Smooth muscle cell (in vitro differentiated cells): ENCODE data around the gene TUBA8. TPM values are rescaled to one million over a fixed set of nuclear protein-coding genes. Genes with fewer than 3 reads are reported as not detected.
A peak's percentile ranks its signal among the peaks of the same experiment; 100 is the strongest.
"Not testable (repeated sequence)": the region's sequence is repeated elsewhere in the genome, so short reads cannot be mapped to it uniquely, and the experiment has no call there.

Experiments used
- DNase-seq: peaks from one replicate; lab custom pipeline; 2025; ENCODE audit not compliant: unreplicated experiment; lab: John Stamatoyannopoulos, UW
- H2AFZ ChIP-seq: fragments of 200-600 bp; sonication (generic); 2 replicates; pipeline ENCODE4 v1.6.0; 2016; ENCODE audit warnings: antibody characterized with exemption, low read depth, mild to moderate bottlenecking
- H3F3A ChIP-seq: fragments of 200-600 bp; sonication (generic); 2 replicates; pipeline ENCODE4 v1.6.0; 2017; ENCODE audit warnings: antibody characterized with exemption, low read depth
- H3K27ac ChIP-seq: fragments of 200-600 bp; sonication (generic); 2 replicates; pipeline ENCODE4 v1.5.1; 2016; ENCODE audit warnings: low read depth, mild to moderate bottlenecking
- H3K27me3 ChIP-seq: fragments of 200-600 bp; sonication (generic); 2 replicates; pipeline ENCODE4 v1.6.1; 2016; ENCODE audit warnings: low read depth, mild to moderate bottlenecking
- H3K36me3 ChIP-seq: fragments of 200-600 bp; sonication (generic); 2 replicates; pipeline ENCODE4 v1.5.1; 2016; ENCODE audit warnings: low read depth
- H3K4me1 ChIP-seq: fragments of 200-600 bp; sonication (generic); 2 replicates; pipeline ENCODE4 v1.5.1; 2016; ENCODE audit warnings: low read depth
- H3K4me2 ChIP-seq: fragments of 200-600 bp; sonication (generic); 2 replicates; pipeline ENCODE4 v1.6.0; 2016; ENCODE audit warnings: mild to moderate bottlenecking
- H3K4me3 ChIP-seq: fragments of 200-600 bp; sonication (generic); 2 replicates; pipeline ENCODE4 v1.5.1; 2016; ENCODE audit warnings: mild to moderate bottlenecking
- H3K79me2 ChIP-seq: fragments of 200-600 bp; sonication (generic); 2 replicates; pipeline ENCODE4 v1.6.0; 2016; ENCODE audit warnings: low read depth, mild to moderate bottlenecking
- H3K9ac ChIP-seq: fragments of 200-600 bp; sonication (generic); 2 replicates; pipeline ENCODE4 v1.6.0; 2016; ENCODE audit warnings: low read depth
- H3K9me3 ChIP-seq: fragments of 200-600 bp; sonication (generic); replicated peaks from 2 replicates; pipeline ENCODE4 v1.5.1; 2016; ENCODE audit warnings: low read depth
- H4K20me1 ChIP-seq: fragments of 200-600 bp; sonication (generic); 2 replicates; pipeline ENCODE4 v1.6.0; 2016; ENCODE audit warnings: low read depth
- WGBS: methylation state at CpG from one replicate; pipeline ENCODE4 v1.1.7; 2016; ENCODE audit warnings: low lambda C conversion rate; 5-methylcytosine and 5-hydroxymethylcytosine counted together
- polyA plus RNA-seq: library from polyadenylated mRNA; unstranded; fragments of >200 nt; fragmentation: Nextera tagmentation; extraction: Ambion mirVana; gene quantifications from 2 replicates; pipeline ENCODE4 v1.2.1, GENCODE V29; 2016
- small RNA-seq: library from RNA; depleted of rRNA; stranded (forward); fragments of <200 nt; gene quantifications from one replicate; pipeline ENCODE3, GENCODE V24; 2014
- total RNA-seq: library from RNA; depleted of rRNA; stranded (reverse); fragments of >200 nt; gene quantifications from 2 replicates; pipeline ENCODE4 v1.2.3, GENCODE V29; 2014

Gene TUBA8
- total and polyA plus RNA-seq, 2 experiments from 2014 or later, result 0.40 to 0.55 TPM

- H3K36me3 ChIP-seq, H2AFZ ChIP-seq, H3K4me1 ChIP-seq, H3K9me3 ChIP-seq, H3K79me2 ChIP-seq, H3K4me3 ChIP-seq, DNase-seq, H3K27me3 ChIP-seq, H3K9ac ChIP-seq, H3K27ac ChIP-seq, H3F3A ChIP-seq, H4K20me1 ChIP-seq: not testable (repeated sequence)
- H3K4me2 ChIP-seq, result peak overlapping the region; percentile 36
- 52% methylated on average over 3 of the region's 3 CpGs for WGBS
Measured at GRCh38 chr22:18172203-18172602, 61.6 kb downstream of the TUBA8 start.

GRCh38 chr22:18172776-18173175, 62.2 kb downstream of the TUBA8 start:
- H3K27me3 ChIP-seq, DNase-seq, H4K20me1 ChIP-seq, H3K4me2 ChIP-seq, H3K4me1 ChIP-seq, H3K4me3 ChIP-seq, H3K79me2 ChIP-seq, H3K9me3 ChIP-seq, H3K9ac ChIP-seq, H3K36me3 ChIP-seq, H3F3A ChIP-seq, H2AFZ ChIP-seq: not testable (repeated sequence)
- peak overlapping the region; percentile 38 for H3K27ac ChIP-seq
- 65% methylated on average over 8 of the region's 8 CpGs for WGBS

DNA sequence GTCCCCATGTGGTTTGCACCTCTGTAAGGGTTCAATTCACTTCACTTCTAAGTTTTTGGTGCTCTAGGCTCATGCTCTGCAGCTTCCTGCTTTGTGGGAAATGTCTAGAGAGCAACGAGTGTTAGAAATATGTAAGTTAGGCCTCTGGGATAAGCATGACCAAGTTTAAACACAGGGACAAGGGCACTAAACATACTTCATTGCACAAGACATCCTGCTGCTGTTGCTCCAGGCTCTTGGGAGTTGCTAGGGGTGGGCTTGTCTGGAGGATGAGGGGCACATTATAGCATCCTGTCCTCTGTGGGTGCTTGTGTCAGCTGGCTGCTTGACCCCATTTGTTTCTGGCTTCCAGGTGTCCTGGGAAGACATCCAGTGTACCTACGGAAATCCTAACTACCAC, 62.8 kb downstream of the TUBA8 start:
- not testable (repeated sequence) for H3F3A ChIP-seq, H3K36me3 ChIP-seq, H4K20me1 ChIP-seq, H3K4me1 ChIP-seq, H2AFZ ChIP-seq, H3K4me3 ChIP-seq, DNase-seq, H3K4me2 ChIP-seq, H3K27ac ChIP-seq, H3K9me3 ChIP-seq, H3K9ac ChIP-seq, H3K27me3 ChIP-seq, H3K79me2 ChIP-seq
- WGBS, result 78% methylated on average over 2 of the region's 2 CpGs

Small RNAs within 50 kb of the gene (small RNA-seq; reads per million reads assigned to genes)
- gene AC016027.5, result 0.21 reads per million

Other genes with a start within 250 kb of the TUBA8 start
- 15.4 and 28.6 TPM in 2 replicates for gene MICAL3, start 86.2 kb upstream of the TUBA8 start, total RNA-seq
- 3.1 and 9.5 TPM in 2 replicates for gene MICAL3, start 86.2 kb upstream of the TUBA8 start, polyA plus RNA-seq
- 15.3 and 15.6 TPM in 2 replicates for gene PEX26, start 32.8 kb upstream of the TUBA8 start, total RNA-seq
- 2.4 and 4.3 TPM in 2 replicates for gene PEX26, start 32.8 kb upstream of the TUBA8 start, polyA plus RNA-seq
- 0.22 and 2.1 TPM in 2 replicates for gene USP18, start 39.4 kb downstream of the TUBA8 start, total RNA-seq
- gene USP18, start 39.4 kb downstream of the TUBA8 start, polyA plus RNA-seq, result 0.96 and 2.5 TPM in 2 replicates